DOHH2 (cell line): ENCODE measurements around the gene MEF2A.

Experiments used
- H3F3A ChIP-seq: fragments of 200-600 bp; sonication (generic), shearing (Covaris generic); 2 replicates; pipeline ENCODE4 v1.6.0; 2016; ENCODE audit warnings: antibody characterized with exemption, mild to moderate bottlenecking; ENCODE audit not compliant: control insufficient read depth, insufficient read depth
- H3K27ac ChIP-seq: fragments of 200-600 bp; sonication (generic); 2 replicates; pipeline ENCODE4 v1.5.1; 2014; ENCODE audit warnings: low read depth, mild to moderate bottlenecking, low read length, moderate library complexity
- H3K27me3 ChIP-seq: fragments of 200-600 bp; sonication (generic); 2 replicates; pipeline ENCODE4 v1.6.1; 2014; ENCODE audit warnings: mild to moderate bottlenecking, low read length, mixed read lengths; ENCODE audit not compliant: control insufficient read depth
- H3K36me3 ChIP-seq: fragments of 200-600 bp; sonication (generic); 2 replicates; pipeline ENCODE4 v1.6.1; 2014; ENCODE audit warnings: mild to moderate bottlenecking, low read length, moderate library complexity, mixed read lengths; ENCODE audit not compliant: control insufficient read depth
- H3K4me1 ChIP-seq: fragments of 200-600 bp; sonication (generic); 2 replicates; pipeline ENCODE4 v1.6.1; 2014; ENCODE audit warnings: mild to moderate bottlenecking, low read length, mixed read lengths; ENCODE audit not compliant: control insufficient read depth
- H3K4me2 ChIP-seq: fragments of 200-600 bp; sonication (generic); 2 replicates; pipeline ENCODE4 v1.6.0; 2014; ENCODE audit warnings: mild to moderate bottlenecking, low read length, moderate library complexity
- H3K4me3 ChIP-seq: fragments of 200-600 bp; sonication (generic); 2 replicates; pipeline ENCODE4 v1.5.1; 2014; ENCODE audit warnings: mild to moderate bottlenecking, low read length, mixed read lengths
- H3K79me2 ChIP-seq: fragments of 200-600 bp; sonication (generic); 2 replicates; pipeline ENCODE4 v1.6.1; 2014; ENCODE audit warnings: mild to moderate bottlenecking, low read length, mixed read lengths; ENCODE audit not compliant: control insufficient read depth
- H3K9me2 ChIP-seq: fragments of 200-600 bp; sonication (generic); replicated peaks from 2 replicates; pipeline ENCODE4 v1.6.1; 2014; ENCODE audit warnings: mild to moderate bottlenecking, low read length, mixed read lengths; ENCODE audit not compliant: control insufficient read depth
- H3K9me3 ChIP-seq: fragments of 200-600 bp; sonication (generic); 2 replicates; pipeline ENCODE4 v1.6.1; 2014; ENCODE audit warnings: antibody characterized with exemption, low read length, mixed read lengths; ENCODE audit not compliant: control insufficient read depth, insufficient read depth
- H4K20me1 ChIP-seq: fragments of 200-600 bp; sonication (generic); 2 replicates; pipeline ENCODE4 v1.6.0; 2014; ENCODE audit warnings: low read depth, mild to moderate bottlenecking, antibody characterized with exemption, low read length, moderate library complexity; ENCODE audit not compliant: control insufficient read depth, insufficient read depth
- CTCF ChIP-seq: fragments of 200-600 bp; sonication (generic); IDR thresholded peaks from one replicate; pipeline ENCODE4 v1.5.1; 2014; ENCODE audit warnings: antibody characterized with exemption, mild to moderate bottlenecking, low read depth, low read length; ENCODE audit not compliant: poor library complexity, severe bottlenecking
- EZH2phosphoT487 ChIP-seq: fragments of 200-600 bp; sonication (generic); IDR thresholded peaks from 2 replicates; pipeline ENCODE4 v1.6.1; 2017; ENCODE audit warnings: borderline replicate concordance, mild to moderate bottlenecking, antibody characterized with exemption, low read length, moderate library complexity, mixed read lengths

Gene MEF2A

GRCh38 chr15:99620178-99620577, 54.4 kb downstream of the MEF2A start:
- no peak for TF ChIP-seq EZH2phosphoT487
- no peak overlapping the region for H3K27ac ChIP-seq
- H3K27me3 ChIP-seq, result no peaks in the 10 kb centered on the region
- H3K4me2 ChIP-seq, result no peak overlapping the region
- 0 out of 2 replicates have a peak, but pooled peaks cover 8% of the 10 kb centered on the region for H3K4me1 ChIP-seq
- no peaks in the 10 kb centered on the region for H3K9me2 ChIP-seq
- peaks cover 99% of the 10 kb centered on the region for H3K79me2 ChIP-seq
- H3F3A ChIP-seq, result no peaks in the 10 kb centered on the region; the same call in 1 of the 2 replicates
- peaks cover 8% of the 10 kb centered on the region; the same call in 1 of the 2 replicates for H3K9me3 ChIP-seq
- H3K36me3 ChIP-seq, result peaks cover 64% of the 10 kb centered on the region
- no peaks in the 10 kb centered on the region for H4K20me1 ChIP-seq
- H3K4me3 ChIP-seq, result no peak overlapping the region

- no peak overlapping the region for H3K27ac ChIP-seq
- H3K4me3 ChIP-seq, result no peak overlapping the region
- peaks cover 14% of the 10 kb centered on the region for H3K4me1 ChIP-seq
- H3K4me2 ChIP-seq, result no peak overlapping the region
- H3K27me3 ChIP-seq, result no peaks in the 10 kb centered on the region
- H3K79me2 ChIP-seq, result peaks cover 99% of the 10 kb centered on the region
- TF ChIP-seq EZH2phosphoT487 (no peak), CTCF (no peak)
- H3K9me3 ChIP-seq, result peaks cover 8% of the 10 kb centered on the region; the same call in 1 of the 2 replicates
- no peaks in the 10 kb centered on the region for H3K9me2 ChIP-seq
- H3K36me3 ChIP-seq, result peaks cover 66% of the 10 kb centered on the region
- H3F3A ChIP-seq, result peaks cover 11% of the 10 kb centered on the region
- H4K20me1 ChIP-seq, result no peaks in the 10 kb centered on the region
These were observed 56.0 kb downstream of the MEF2A start for GRCh38 chr15:99621767-99622166.

- peaks cover 67% of the 10 kb centered on the region for H3K4me1 ChIP-seq
- peaks cover 8% of the 10 kb centered on the region; the same call in 1 of the 2 replicates for H3K9me3 ChIP-seq
- no peaks in the 10 kb centered on the region for H3K9me2 ChIP-seq
- H3K27me3 ChIP-seq, result no peaks in the 10 kb centered on the region
- H3K4me3 ChIP-seq, result no peak overlapping the region; the same call in 1 of the 2 replicates
- H3K4me2 ChIP-seq, result 0 out of 2 replicates have a peak overlapping the region, but pooled peaks have one; percentile 77
- H3F3A ChIP-seq, result peaks cover 38% of the 10 kb centered on the region
- no peak for TF ChIP-seq EZH2phosphoT487
- no peak for TF ChIP-seq CTCF
- H3K79me2 ChIP-seq, result peaks cover 94% of the 10 kb centered on the region
- H3K27ac ChIP-seq, result peak overlapping the region; percentile 83
- no peaks in the 10 kb centered on the region for H4K20me1 ChIP-seq
- H3K36me3 ChIP-seq, result peaks cover 49% of the 10 kb centered on the region
These were observed 62.7 kb downstream of the MEF2A start for GRCh38 chr15:99628374-99629001.

GRCh38 chr15:99630607-99631131, 64.9 kb downstream of the MEF2A start:
- Histone ChIP-seq H3F3A (peaks cover 36% of the 10 kb centered on the region), H3K27me3 (no peaks in the 10 kb centered on the region), H4K20me1 (no peaks in the 10 kb centered on the region), H3K79me2 (peaks cover 91% of the 10 kb centered on the region), H3K4me3 (peak overlapping the region; percentile 62), H3K36me3 (peaks cover 52% of the 10 kb centered on the region), H3K9me2 (no peaks in the 10 kb centered on the region), H3K9me3 (no peaks in the 10 kb centered on the region), H3K4me1 (peaks cover 65% of the 10 kb centered on the region), H3K4me2 (peak overlapping the region; percentile 77), H3K27ac (peak overlapping the region; percentile 83)
- TF ChIP-seq EZH2phosphoT487, result no peak
- no peak for TF ChIP-seq CTCF
